ENCODE data around the gene LKAAEAR1.

- TF ChIP-seq POLR2A (IDR thresholded peaks at IDR 0.05): no peak
- TF ChIP-seq, protein P1, sequence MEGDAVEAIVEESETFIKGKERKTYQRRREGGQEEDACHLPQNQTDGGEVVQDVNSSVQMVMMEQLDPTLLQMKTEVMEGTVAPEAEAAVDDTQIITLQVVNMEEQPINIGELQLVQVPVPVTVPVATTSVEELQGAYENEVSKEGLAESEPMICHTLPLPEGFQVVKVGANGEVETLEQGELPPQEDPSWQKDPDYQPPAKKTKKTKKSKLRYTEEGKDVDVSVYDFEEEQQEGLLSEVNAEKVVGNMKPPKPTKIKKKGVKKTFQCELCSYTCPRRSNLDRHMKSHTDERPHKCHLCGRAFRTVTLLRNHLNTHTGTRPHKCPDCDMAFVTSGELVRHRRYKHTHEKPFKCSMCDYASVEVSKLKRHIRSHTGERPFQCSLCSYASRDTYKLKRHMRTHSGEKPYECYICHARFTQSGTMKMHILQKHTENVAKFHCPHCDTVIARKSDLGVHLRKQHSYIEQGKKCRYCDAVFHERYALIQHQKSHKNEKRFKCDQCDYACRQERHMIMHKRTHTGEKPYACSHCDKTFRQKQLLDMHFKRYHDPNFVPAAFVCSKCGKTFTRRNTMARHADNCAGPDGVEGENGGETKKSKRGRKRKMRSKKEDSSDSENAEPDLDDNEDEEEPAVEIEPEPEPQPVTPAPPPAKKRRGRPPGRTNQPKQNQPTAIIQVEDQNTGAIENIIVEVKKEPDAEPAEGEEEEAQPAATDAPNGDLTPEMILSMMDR (IDR thresholded peaks at IDR 0.05): no peak
These were observed 18.6 kb upstream of the LKAAEAR1 start for GRCh38 chr20:64102647-64103354.
